HG03354 (cell line): ENCODE results near the gene KIF26A.

Experiments used
- ATAC-seq: cut with Tn5 transposase; IDR thresholded peaks from one replicate; pipeline ENCODE4 v1.9.1; 2021; ENCODE audit warnings: mild to moderate bottlenecking; ENCODE audit not compliant: unreplicated experiment, poor library complexity, severe bottlenecking

Gene KIF26A

DNA sequence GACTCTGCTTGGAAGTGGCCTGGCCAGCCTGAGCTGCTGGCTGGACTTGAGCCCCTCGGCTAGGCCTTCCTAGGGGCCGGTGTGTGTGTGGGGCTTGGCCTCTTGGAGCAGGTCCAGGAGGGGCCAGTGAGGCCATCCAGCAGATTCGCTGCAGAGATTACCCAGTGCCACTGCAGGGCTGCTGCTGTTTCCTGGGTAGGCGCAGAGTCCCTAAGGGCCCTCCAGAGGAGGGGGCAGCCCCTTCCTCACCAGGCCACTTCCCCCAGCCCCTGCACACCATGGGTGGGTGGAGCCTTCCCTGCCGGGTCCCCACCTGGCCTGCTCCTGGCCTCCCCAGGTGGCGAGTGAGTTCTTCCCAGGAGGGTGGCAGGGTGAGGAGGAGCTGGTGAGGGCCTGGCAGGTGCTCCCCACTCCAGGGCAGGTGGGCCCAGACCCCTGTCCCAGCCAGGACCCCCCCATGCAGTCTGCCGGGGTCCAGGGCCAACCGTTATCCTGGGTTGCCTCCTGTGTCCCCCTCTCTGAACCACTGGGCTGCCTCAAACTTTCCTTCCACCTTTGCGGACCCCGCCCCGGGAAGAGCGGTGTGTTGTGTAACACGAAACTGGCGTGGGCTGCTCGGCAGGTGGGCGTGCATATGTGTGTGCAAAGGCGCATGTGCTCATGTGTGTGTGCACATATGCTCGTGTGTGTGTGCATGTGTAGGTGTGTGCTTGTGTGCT is 27.7 kb upstream of the KIF26A start:
- no peak for ATAC-seq

DNA sequence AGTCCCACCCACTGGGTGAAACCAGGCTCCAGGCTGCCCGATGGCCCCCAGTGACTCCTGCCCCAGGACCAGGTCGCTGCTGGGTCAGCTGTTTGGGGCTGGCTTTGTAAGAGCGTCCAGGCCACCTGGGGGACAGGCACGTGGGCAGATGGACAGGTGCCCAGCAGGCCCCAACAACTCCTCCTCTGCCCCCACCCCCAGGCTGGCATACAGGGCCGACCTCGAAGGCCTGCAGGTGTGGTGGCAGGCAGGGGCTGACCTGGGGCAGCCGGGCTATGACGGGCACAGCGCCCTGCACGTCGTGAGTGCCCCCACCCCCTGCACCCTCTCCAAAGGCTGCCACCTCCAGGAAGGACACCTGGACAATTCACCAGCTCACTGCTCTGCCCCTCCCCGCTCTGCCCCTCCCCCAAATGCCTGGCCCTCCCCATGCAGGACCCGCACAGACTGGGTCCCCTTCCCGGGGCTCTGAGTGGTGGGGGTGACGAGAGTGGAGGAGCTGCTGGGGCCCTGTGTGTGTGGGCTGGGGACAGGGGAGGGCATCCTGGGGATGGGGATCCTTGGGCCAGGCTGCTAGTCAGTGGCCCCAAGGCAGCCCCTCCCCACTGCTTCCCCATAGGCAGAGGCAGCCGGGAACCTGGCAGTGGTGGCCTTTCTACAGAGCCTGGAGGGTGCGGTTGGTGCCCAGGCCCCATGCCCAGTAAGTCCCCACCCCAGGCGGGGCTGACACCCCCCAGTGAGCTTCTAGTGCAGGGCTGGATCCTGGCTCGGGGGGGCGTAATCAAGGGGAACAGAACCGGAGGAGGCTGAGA is 26.9 kb upstream of the KIF26A start:
- no peak for ATAC-seq

DNA sequence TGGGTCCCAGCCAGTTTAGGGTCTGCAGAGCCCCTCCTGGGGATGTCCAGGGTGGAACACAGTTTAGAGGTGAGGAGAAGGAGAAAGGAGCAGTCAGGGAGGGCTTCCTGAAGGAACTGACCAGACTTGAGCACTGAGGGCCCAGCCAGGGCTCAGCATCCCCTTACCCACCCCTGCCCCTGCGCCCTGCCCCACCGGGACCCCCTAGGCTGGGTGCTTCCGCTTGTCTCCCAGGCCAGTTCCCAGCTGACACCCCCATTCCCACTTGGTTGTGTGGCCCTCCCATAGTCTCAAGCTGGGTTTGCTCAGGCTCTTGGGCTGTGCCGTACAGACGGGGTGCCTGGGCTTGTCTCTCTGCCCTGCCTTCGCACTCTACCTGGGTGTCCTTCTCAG is 26.3 kb upstream of the KIF26A start:
- no peak for ATAC-seq

DNA sequence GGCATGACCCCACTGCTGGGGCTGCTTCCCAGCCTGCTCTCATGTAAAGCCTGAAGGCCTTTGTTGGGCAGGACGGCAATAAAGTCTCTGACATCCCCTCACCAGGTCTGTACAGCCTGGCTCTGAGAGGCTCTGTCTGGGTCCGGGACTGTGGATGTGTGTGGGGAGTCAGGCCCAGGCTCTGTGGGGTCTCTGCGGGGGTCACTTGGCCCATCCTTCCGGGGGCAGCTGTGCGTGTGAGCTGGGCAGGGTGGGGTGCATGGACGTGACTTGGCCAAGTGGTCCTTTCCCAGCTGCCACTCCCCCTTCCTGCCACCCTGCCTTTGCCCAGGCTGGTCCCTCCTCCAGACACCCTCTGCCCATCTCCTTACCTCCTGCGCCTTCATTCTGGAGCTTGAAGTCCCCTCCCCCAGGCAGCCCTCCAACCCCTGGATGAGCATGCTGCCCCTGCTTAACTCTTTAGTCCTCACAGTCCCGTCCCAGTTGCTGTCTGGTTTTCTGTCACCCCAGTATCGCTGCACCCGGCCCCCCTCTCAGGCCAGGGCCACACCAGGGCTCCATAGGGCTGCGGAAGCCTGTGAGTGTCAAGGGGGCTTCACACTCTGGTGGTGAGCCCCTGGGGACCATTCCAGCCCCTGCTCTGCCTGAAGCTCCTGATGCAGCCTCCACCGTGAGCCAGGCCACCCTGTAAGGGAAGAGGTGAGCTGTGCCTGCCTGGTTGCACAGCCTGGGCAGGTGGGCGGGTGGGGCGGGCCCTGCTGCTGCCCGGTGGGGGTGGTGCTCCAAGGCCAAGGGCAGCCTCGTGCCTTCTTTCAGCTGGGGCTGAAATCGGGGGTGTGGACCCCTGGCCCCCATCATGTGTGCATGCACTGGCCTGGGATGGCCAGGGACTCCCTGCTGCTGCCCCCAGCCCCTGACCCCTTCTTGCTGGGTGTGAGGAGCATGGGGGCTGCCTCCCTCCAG is 25.5 kb upstream of the KIF26A start:
- ATAC-seq: no peak

DNA sequence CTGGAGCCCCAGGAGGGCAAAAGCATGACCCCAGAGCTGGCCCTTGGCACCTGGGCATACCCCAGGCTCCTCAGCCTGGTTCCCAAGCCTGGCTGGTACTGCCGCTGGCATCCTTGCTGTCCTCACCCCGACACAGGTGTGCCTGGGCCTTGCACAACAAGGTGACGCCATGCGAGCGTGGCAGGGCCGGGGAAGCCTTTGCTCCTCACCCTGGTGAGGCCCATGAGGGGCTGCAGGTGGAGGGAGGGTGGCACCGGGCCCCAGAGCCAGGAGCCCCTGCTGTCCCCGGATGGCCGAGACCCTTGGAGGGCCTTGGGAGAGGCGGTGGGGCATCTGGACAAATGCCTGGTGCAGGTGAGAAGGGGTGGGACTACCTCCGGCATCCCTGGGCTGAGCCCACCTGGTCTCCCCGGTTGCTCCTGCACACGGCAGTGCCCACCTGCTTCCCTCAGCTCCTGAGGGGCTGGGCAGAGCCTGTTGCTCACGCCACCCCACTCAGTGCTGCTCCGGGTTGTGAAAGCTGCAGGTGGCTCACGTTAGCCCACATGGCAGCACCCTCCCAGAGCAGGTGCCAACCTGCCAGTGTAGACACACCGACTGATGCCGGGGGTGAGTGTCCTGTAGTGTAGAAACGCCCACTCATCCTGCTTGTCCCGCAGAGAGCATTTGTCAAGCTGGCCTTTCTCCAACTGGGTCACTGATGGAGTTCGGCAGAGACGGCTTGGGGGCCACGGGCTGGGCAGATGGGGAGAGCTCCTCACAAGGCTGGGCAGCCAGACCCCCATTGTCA is 24.6 kb upstream of the KIF26A start:
- no peak for ATAC-seq

DNA sequence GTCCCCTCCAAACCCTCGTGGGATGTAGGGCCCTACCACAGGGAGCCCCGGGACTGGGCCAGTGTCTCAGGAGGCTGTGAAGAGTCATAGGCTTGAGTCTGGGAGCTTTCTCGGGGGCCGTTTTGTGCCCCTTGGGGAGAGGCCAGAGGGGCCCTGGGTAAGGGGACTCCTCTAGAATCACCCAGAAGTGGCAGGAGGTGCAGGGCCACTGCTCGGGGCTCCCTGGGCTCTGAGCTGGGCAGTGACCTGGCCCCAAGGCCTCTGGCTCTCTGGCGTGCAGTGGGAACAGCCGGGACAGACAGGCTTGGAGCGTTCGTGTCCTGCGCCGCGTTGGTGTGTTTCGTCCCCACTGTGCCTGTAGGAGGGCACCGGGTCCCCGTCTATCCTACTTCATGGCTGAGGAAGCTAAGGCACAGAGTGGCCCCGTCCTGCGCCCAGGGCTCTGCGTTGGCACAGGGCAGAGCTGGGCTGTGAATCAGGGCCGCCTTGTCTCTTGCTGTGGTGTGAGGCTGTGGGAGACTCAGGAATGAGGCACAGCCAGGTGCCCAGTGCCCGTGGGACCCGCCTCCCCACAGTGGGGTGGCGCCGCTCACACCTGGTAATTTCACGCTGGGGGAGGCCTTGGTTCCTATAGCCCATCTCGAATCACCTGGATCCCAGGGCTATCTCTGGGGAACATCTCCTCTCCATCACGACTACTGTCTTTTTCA is 23.8 kb upstream of the KIF26A start:
- no peak for ATAC-seq

DNA sequence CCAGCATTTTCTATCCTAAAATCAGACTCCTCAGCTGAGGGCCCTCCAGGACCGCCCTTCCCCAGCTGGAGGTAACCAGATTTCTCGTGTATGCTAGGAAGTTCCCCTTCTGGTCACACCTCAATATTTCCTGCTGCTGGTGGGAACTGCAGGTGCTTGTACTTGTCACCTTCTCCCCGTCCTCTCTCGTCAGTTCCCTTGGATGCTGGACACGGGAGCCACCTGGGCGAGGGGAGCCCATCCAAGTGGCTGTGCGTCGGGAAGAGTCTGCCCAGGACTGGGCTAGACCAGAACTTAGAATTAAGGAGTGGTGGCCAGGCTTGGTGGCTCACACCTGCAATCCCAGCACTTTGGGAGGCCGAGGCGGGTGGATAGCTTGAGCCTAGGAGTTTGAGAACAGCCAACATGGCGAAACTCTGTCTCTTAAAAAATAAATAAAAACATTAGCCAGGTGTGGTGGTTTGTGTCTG is 23.2 kb upstream of the KIF26A start:
- ATAC-seq: no peak

DNA sequence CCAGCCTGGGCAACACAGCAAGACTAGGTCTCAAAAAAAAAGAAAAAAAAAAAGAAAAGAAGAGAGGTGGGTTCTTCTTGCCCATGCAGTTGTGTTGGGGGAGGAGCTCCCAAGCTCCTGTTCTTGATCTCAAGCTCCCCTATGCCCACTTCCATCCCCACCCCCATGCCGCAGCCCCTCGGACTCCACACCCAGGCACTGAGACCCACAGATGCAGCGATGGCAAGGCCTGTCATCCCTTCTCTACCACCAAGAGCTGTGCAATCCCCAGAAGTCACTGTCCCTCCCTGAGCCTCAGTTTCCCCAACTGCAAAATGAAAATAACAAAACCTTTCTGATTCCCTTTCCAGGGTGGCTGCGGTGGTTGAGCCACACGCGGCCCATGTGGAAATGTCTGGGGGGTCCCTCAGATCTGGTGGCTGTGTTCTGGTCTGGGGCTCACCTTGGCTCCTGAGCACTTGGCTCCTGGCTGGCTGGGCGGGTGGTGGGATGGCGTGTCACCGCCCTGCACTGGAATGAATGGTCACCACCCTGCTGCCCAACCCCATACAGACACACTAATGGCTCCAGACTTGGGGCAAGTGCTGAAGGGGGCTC is 22.6 kb upstream of the KIF26A start:
- ATAC-seq: no peak

DNA sequence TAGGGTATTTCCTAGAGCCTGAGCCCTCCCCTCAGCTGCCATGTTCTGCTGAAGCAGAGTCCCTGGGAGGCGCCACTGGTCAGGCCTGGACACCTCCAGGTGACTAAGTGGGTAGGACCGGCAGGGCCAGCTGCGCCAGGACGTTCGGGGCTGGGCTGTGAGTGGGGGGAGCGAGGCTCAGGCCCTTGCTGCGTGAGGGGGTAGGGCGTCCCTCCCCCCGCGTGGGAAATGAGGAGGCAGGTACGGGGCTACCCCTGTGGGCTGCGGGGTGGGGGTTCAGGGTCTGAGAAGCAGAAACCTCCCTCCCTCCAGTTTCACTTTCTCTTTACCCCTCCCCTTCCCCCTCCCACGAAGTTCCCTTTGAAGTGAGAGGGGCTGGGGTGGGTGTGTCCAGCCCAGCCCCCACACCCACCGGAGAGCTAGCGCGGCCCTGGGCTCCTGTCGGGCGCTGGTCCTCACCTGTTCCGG is 22.1 kb upstream of the KIF26A start:
- no peak for ATAC-seq

DNA sequence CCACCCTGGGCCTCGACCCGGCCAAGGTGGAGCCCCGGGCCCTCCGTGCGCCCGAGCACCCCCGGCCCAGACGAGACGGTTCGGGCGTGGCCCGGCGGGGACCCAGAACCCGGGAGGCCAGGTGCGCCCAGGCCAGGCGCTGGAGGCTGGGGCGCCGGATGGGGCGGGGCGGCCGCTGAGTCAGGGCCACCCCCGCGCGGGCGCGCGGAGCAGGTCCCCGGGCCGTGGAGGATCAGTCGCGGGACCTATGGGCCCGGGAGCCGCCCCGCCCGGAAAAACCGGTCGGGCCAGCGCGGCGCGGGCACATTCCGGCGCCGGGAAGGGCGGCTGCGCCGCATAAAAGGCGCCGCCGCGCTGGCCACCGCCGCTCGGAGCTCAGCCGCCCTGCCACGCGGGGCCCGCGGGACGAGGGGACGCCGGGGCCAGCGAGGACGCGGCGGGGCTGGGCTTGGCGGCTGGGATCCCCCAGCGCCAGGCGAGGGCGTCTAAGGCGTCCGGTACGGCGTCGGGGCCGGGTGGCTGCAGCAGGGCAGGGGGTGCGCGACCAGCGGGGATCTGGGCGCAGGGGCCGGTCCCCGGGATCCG is 21.5 kb upstream of the KIF26A start:
- no peak for ATAC-seq

DNA sequence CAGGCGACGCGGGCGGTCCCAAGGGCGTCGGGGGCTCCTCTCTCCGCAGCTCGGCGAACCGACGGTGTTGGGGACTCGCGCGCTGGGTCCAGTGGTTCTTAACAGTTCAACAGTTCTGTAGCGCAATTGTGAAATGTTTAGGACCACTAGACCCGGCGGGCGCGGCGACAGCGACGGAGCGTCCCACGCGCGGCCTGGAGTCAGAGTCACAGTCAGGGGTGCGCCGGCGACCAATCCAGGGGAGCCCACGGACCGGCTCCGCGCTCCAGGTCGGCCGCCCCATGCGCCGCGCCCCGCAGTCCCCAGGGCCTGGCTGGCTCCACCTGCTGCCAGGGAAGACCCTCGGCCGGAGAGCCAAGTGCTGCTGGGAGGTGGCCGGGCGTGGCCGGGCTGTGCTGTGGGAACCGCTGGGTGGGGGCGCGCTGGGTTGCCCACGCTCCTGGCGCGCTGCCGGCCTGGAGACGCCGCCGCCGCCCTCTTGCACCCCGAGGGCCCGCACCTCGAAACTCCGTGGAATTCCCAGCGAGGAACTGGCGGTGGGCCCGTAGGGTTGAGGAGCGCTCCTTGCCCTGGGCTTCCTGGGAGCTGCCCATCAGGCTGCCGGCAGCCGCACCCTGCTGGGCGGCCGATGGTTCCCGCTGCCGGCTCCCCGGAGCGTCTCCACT is 20.9 kb upstream of the KIF26A start:
- ATAC-seq: no peak

DNA sequence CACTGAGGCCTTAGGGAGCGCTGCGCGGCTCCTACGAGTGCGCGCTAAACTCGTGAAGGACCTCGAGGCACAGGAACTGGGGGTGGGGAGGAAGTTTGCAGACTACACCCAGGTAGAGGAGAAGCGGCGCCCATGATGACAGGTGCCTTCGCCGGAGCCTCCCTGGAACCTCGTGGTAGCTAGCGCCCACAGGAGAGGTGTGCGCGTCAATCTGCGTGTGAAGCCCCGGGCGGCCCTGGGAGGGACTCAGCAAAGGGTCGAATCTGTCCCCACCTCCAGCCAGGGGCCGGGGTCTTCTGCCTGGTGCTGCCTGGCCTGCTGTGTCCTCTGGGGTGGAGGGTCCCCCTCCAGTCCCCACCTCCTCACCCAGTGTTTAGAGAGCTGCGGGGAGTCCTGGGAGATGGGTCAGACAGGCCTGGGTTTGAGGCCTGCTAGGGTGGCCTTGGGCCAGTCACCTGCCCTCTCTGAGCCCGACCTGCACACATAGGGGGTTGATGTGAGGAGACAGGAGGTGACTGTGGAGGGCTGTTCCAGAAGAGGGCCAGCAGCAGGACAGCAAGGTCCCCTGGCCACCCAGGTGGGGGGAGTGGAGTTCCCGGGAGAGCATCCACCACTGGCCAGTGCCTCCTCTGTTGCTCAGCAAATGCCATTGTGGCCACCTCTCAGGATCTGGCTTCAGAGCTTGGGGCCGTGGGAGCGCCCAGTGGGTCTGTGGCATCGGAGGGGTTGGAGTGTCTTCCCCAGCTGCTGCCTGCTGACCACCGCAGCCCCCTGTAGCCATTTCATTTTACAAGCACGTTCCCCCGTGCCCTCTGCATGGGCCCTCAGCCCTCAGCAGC is 20.2 kb upstream of the KIF26A start:
- no peak for ATAC-seq

DNA sequence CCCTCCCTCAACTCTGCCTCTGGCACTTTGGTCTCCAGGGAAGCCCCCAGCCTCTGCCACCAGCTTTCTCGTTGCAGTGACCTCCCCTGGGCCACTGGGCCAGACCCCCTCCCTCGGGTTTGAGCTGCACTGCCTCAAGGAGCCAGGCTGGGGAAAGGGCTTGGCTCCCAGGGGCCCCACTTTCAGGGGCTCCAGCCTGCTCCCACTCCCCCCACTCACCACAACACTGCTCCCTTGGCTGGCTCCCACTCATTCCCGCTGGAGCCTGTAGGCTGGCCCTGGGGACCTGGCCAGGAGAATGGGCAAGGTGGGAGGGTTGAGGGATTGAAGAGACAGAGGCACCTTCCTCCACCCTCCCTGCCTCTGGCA is 19.3 kb upstream of the KIF26A start:
- no peak for ATAC-seq

DNA sequence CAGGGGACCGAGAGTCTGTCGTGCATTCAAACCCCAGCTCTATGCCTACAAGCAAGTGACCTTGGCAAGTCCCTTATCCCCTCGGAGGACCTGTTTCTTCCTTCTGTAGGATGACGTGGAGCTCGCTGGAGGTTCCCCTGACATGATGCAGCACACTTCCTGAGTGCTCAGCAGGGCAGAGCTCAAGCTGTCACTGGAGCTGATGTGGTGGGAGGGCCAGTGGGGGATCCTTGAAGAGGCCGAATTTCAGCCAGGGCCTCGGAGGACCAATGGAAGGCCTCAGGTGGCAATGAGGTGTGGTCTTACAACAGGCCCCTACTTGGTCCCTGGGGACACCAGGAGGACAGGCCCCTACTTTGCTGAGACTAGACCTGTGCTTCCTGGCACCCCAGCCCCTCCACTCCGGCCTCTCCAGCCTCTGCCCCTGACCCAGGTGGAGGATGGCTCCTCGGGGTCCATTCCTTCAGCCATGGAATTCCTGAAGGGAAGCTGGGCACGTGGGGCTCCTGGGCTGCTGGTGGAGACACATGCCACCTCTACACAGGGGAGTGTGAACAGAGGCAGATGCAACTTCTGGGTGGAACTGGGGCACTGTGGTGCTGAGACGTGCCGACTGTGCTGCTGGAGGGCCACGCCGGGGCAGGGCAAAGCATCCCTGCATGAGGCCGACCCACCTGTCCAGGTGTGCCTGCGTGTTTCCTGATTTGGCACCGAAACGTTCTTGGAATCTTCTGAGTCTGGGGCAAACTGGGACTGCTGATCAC is 18.7 kb upstream of the KIF26A start:
- no peak for ATAC-seq

DNA sequence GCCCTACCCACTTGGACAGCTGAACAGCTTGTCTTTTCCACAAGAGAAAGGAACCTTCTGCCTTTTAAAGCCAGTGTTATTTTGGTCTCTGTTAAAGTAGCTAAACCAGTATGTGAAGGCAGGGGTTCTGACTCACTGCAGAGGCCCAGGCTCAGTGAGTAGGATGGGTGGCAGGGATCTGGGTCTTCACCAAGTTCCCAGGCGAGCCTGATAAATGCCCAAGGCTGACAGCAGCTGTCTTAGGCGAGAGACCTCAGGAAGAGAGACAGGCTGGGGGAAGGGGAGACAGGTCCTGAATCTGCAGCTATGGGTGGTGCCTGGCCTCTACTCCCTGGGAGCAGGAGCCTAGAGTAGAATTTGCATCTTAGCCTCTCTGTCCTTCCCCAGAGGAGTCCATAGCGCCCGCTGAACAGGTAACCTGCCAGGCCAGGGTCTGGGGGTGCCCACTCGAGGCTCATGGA is 18.1 kb upstream of the KIF26A start:
- no peak for ATAC-seq

DNA sequence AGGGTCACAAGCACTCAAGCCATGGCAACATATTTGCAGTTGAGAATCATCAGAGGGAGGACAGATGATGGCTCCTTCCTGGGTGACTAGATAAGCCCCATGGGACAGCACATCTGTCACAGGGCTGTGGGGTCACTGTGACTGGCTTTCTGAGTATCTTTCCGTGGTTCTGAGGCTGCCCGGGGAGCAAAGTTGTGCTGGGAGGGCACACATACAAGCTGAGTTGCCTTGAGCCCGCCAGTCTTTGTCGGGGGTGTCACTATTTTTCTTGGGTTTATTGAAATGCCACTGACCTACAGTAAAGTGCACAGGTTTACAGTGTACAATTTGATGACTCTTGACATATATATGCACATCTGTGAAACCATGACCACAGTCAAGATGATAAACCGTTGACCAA is 17.2 kb upstream of the KIF26A start:
- ATAC-seq: no peak
